Measurements from ENCODE around the gene SLF2.

GRCh38 chr10:100948916-100949315, 36.2 kb downstream of the SLF2 start:
- TF ChIP-seq CTCF (IDR thresholded peaks at IDR 0.05) = no peak
- no peak for TF ChIP-seq EP300 (IDR thresholded peaks at IDR 0.05)
